ENCODE measurements around the gene RYK. TPM values are rescaled to one million over a fixed set of nuclear protein-coding genes. Genes with fewer than 3 reads are reported as not detected.

The RYK gene
- polyA plus RNA-seq, 1 of the 3 experiments (the other 2 are of a cell fraction): 25.9 TPM

DNA sequence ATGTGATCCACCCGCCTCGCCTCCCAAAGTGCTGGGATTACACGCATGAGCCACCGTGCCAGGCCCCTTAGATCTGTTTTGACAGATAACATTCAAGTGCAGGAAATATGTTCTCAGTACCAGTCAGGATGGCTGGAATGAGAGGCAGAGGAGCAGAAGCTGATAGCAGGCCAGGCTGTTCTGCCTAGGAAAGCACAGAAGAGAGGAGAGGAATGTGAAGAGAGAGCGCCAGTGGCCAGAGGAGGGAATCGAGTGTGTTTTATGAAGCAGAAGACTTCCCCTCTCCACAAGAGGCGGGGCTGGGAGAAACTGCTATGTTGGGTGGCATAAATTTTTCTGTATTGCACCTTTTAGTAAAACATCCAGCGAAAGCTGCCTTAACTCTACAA, 32.0 kb upstream of the RYK start (continued):
- TF ChIP-seq, protein P1, sequence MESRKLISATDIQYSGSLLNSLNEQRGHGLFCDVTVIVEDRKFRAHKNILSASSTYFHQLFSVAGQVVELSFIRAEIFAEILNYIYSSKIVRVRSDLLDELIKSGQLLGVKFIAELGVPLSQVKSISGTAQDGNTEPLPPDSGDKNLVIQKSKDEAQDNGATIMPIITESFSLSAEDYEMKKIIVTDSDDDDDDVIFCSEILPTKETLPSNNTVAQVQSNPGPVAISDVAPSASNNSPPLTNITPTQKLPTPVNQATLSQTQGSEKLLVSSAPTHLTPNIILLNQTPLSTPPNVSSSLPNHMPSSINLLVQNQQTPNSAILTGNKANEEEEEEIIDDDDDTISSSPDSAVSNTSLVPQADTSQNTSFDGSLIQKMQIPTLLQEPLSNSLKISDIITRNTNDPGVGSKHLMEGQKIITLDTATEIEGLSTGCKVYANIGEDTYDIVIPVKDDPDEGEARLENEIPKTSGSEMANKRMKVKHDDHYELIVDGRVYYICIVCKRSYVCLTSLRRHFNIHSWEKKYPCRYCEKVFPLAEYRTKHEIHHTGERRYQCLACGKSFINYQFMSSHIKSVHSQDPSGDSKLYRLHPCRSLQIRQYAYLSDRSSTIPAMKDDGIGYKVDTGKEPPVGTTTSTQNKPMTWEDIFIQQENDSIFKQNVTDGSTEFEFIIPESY (IDR thresholded peaks at IDR 0.05; ENCODE audit: borderline replicate concordance, low read depth): no peak
- no peak for TF ChIP-seq NFIC (IDR thresholded peaks at IDR 0.05; ENCODE audit: borderline replicate concordance)
- TF ChIP-seq EP300 (IDR thresholded peaks at IDR 0.05; ENCODE audit: borderline replicate concordance in 1 of 2, low read depth in 1 of 2, low read length in 1 of 2): no peak
- TF ChIP-seq, protein P2, sequence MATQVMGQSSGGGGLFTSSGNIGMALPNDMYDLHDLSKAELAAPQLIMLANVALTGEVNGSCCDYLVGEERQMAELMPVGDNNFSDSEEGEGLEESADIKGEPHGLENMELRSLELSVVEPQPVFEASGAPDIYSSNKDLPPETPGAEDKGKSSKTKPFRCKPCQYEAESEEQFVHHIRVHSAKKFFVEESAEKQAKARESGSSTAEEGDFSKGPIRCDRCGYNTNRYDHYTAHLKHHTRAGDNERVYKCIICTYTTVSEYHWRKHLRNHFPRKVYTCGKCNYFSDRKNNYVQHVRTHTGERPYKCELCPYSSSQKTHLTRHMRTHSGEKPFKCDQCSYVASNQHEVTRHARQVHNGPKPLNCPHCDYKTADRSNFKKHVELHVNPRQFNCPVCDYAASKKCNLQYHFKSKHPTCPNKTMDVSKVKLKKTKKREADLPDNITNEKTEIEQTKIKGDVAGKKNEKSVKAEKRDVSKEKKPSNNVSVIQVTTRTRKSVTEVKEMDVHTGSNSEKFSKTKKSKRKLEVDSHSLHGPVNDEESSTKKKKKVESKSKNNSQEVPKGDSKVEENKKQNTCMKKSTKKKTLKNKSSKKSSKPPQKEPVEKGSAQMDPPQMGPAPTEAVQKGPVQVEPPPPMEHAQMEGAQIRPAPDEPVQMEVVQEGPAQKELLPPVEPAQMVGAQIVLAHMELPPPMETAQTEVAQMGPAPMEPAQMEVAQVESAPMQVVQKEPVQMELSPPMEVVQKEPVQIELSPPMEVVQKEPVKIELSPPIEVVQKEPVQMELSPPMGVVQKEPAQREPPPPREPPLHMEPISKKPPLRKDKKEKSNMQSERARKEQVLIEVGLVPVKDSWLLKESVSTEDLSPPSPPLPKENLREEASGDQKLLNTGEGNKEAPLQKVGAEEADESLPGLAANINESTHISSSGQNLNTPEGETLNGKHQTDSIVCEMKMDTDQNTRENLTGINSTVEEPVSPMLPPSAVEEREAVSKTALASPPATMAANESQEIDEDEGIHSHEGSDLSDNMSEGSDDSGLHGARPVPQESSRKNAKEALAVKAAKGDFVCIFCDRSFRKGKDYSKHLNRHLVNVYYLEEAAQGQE (IDR thresholded peaks at IDR 0.05; ENCODE audit: low read depth, low read length): no peak
- no peak for TF ChIP-seq MXI1 (IDR thresholded peaks at IDR 0.05; ENCODE audit: low read depth, low read length)
- TF ChIP-seq FOXM1 (IDR thresholded peaks at IDR 0.05; ENCODE audit: low read depth): no peak
- no peak for TF ChIP-seq SIN3A (IDR thresholded peaks at IDR 0.05; ENCODE audit: borderline replicate concordance, low read depth, low read length)
- TF ChIP-seq, protein P3, sequence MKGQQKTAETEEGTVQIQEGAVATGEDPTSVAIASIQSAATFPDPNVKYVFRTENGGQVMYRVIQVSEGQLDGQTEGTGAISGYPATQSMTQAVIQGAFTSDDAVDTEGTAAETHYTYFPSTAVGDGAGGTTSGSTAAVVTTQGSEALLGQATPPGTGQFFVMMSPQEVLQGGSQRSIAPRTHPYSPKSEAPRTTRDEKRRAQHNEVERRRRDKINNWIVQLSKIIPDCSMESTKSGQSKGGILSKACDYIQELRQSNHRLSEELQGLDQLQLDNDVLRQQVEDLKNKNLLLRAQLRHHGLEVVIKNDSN (IDR thresholded peaks at IDR 0.05; ENCODE audit: borderline replicate concordance, low read depth): no peak
- no peak for TF ChIP-seq FOXJ3 (CRISPR knock-in tag; IDR thresholded peaks at IDR 0.05)
- no peak for TF ChIP-seq NRF1 (IDR thresholded peaks at IDR 0.05; ENCODE audit: low read depth, low read length)
- TF ChIP-seq RFX5 (IDR thresholded peaks at IDR 0.05; ENCODE audit: low read length): no peak

DNA sequence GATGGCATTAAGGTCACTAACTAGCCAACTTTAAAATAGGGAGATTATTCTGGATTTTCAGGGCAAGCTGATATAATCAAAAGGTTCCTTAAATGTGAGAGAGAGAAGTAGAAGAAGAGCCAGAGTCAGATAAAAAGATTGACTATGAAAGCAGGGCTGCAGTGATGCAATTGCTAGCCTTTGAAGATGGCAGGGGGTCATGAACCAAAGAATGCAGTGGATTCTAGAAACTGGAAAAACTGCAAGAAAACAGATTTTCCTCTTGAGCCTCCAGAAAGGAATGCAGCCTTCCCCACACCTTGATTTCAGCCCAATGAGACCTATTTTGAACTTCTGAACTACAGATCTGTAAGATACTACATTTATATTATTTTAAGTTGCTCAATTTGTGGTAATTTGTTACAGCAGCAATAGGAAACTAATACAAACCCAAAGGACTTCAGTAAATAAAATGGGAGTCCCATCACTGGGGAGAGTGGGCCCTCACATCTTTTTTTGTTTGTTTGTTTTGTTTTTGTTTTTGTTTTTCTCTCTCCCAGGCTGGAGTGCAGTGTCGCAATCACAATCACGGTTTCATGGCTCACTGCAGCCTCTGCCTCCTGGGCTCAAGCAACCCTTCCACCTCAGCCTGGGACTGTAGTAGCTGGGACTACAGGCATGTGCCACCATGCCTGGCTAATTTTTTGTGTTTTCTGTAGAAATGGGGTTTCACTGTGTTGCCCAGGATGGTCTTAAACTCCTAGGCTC, 31.4 kb upstream of the RYK start:
- ChIA-PET POLR2A (no interaction called here), CTCF (interaction anchor here (1.3 kb wide), 1 partner anchor 25 kb away, joined by 4 read pairs; no protein-coding TSS in a partner anchor)
- Histone ChIP-seq H3K27me3 (ENCODE audit: insufficient read depth) (no peaks in the 10 kb centered on the region), H3K4me1 (ENCODE audit: control insufficient read depth in 1 of 2, insufficient read depth in 2 of 2, low read depth in 1 of 2, low read length in 1 of 2) (no peaks in the 10 kb centered on the region), H3K4me2 (no peak overlapping the region), H3K79me2 (ENCODE audit: insufficient read depth) (no peaks in the 10 kb centered on the region), H3K27ac (ENCODE audit: low read depth in 2 of 2, low read length in 1 of 2) (no peak overlapping the region), H3K36me3 (replicated peaks in 1 of 2; ENCODE audit: control insufficient read depth in 1 of 2, insufficient read depth in 2 of 2, low read length in 1 of 2) (no peaks in the 10 kb centered on the region), H2AFZ (ENCODE audit: low read depth) (no peak overlapping the region), H3K9me2 (no peaks in the 10 kb centered on the region), H3K4me3 (ENCODE audit: low read depth in 2 of 2, low read length in 1 of 2) (no peak overlapping the region), H4K20me1 (ENCODE audit: insufficient read depth) (no peaks in the 10 kb centered on the region), H3K9me3 (no peaks in the 10 kb centered on the region), H3F3A (replicated peaks; ENCODE audit: insufficient read depth) (peaks cover 5% of the 10 kb centered on the region), H3K9ac (no peak overlapping the region)
- WGBS (ENCODE audit: low lambda C conversion rate): 88% methylated on average over 2 of the region's 2 CpGs
- no peak for DNase-seq
- TF ChIP-seq, protein P4, sequence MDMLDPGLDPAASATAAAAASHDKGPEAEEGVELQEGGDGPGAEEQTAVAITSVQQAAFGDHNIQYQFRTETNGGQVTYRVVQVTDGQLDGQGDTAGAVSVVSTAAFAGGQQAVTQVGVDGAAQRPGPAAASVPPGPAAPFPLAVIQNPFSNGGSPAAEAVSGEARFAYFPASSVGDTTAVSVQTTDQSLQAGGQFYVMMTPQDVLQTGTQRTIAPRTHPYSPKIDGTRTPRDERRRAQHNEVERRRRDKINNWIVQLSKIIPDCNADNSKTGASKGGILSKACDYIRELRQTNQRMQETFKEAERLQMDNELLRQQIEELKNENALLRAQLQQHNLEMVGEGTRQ (IDR thresholded peaks at IDR 0.05; ENCODE audit: borderline replicate concordance, low read depth, low read length): no peak
- TF ChIP-seq FOSL2 (IDR thresholded peaks at IDR 0.05; ENCODE audit: borderline replicate concordance, low read depth): no peak
- TF ChIP-seq FOXJ3 (CRISPR knock-in tag; IDR thresholded peaks at IDR 0.05): no peak
- no peak for TF ChIP-seq RXRA (IDR thresholded peaks at IDR 0.05; ENCODE audit: borderline replicate concordance, low read depth)
- TF ChIP-seq MEF2A (IDR thresholded peaks at IDR 0.05; ENCODE audit: borderline replicate concordance, low read depth): no peak
- no peak for TF ChIP-seq FOXM1 (IDR thresholded peaks at IDR 0.05; ENCODE audit: low read depth)
- TF ChIP-seq RCOR1 (IDR thresholded peaks at IDR 0.05; ENCODE audit: low read length): no peak
- no peak for TF ChIP-seq CHD2 (IDR thresholded peaks at IDR 0.05; ENCODE audit: low read length, partially characterized antibody)
- no peak for TF ChIP-seq POLR2AphosphoS5 (IDR thresholded peaks at IDR 0.05; ENCODE audit: low read depth, low read length)
- TF ChIP-seq GABPA (IDR thresholded peaks at IDR 0.05; ENCODE audit: low read depth): no peak
- no peak for TF ChIP-seq EZH2phosphoT487 (IDR thresholded peaks at IDR 0.05; ENCODE audit: borderline replicate concordance, low read depth)
- no peak for TF ChIP-seq SMC3 (IDR thresholded peaks at IDR 0.05; ENCODE audit: low read depth, low read length)
